Activated CD4-positive, alpha-beta T cell treated with anti-CD3 and anti-CD28 coated beads, Interleukin-2, amount 10 ng/mL, durations not matched to agents 7 days and 5 days (primary cell): ENCODE measurements around the gene RHBDD1. TPM values are rescaled to one million over a fixed set of nuclear protein-coding genes. Genes with fewer than 3 reads are reported as not detected.
A peak's percentile ranks its signal among the peaks of the same experiment; 100 is the strongest.

Experiments
- CTCF ChIA-PET: fragments of 350-600 bp; sonication (Branson Sonifier 250); formaldehyde crosslinking; loops from one replicate; lab custom pipeline; 2021; ENCODE audit warnings: antibody characterized with exemption; lab: Charles Lee
- POLR2A ChIA-PET: fragments of 350-600 bp; sonication (Branson Sonifier 250); formaldehyde crosslinking; loops from one replicate; lab custom pipeline; 2021; ENCODE audit warnings: antibody characterized with exemption; lab: Charles Lee
- DNase-seq: peaks from one replicate; pipeline ENCODE4 v3.0.0-alpha.2; 2020
- H3K27ac Mint-ChIP-seq: one replicate; pipeline ENCODE4 v1.8.0; 2021; ENCODE audit warnings: mild to moderate bottlenecking, moderate library complexity, mixed read lengths
- H3K27me3 Mint-ChIP-seq: one replicate; pipeline ENCODE4 v1.8.0; 2021; ENCODE audit warnings: mixed read lengths
- H3K36me3 Mint-ChIP-seq: one replicate; pipeline ENCODE4 v1.8.0; 2021; ENCODE audit warnings: low read depth, mixed read lengths
- H3K4me1 Mint-ChIP-seq: one replicate; pipeline ENCODE4 v1.8.0; 2021; ENCODE audit warnings: mixed read lengths
- H3K4me3 Mint-ChIP-seq: one replicate; pipeline ENCODE4 v1.8.0; 2021; ENCODE audit warnings: mild to moderate bottlenecking, moderate library complexity, mixed read lengths
- H3K9me3 Mint-ChIP-seq: one replicate; pipeline ENCODE4 v1.8.0; 2021; ENCODE audit warnings: mixed read lengths
- total RNA-seq, 2 experiments: library from RNA; stranded (reverse); gene quantifications; one replicate each; pipeline ENCODE4 v1.2.3, GENCODE V29; 2021

The RHBDD1 gene
- total RNA-seq, 2 experiments from 2014 or later: 35.5 to 45.9 TPM

GRCh38 chr2:226970362-226970761, 134.5 kb downstream of the RHBDD1 start:
- Mint-ChIP-seq H3K4me1 (peaks cover 42% of the 10 kb centered on the region), H3K27ac (peak overlapping the region; percentile 92), H3K27me3 (no peaks in the 10 kb centered on the region), H3K36me3 (peaks cover 2% of the 10 kb centered on the region), H3K9me3 (peaks cover 5% of the 10 kb centered on the region), H3K4me3 (peak overlapping the region; percentile 62)
- DNase-seq: no peak
- ChIA-PET POLR2A (interaction anchor here (0.7 kb wide), 1 partner anchor 171 kb away, joined by 4 read pairs; the partner anchor contains the start of gene IRS1), CTCF (no interaction called here)

- CTCF ChIA-PET: interaction anchor here (0.6 kb wide), 2 partner anchors 19 to 59 kb away, joined by 5 read pairs; no protein-coding TSS in a partner anchor
- peak; percentile 11 for DNase-seq
These were observed 135.2 kb downstream of the RHBDD1 start for GRCh38 chr2:226971084-226971483.

GRCh38 chr2:226971770-226972169, 135.9 kb downstream of the RHBDD1 start:
- ChIA-PET CTCF (interaction anchor here (0.6 kb wide), 2 partner anchors 19 to 59 kb away, joined by 5 read pairs; no protein-coding TSS in a partner anchor), POLR2A (no interaction called here)
- H3K27ac Mint-ChIP-seq: peak overlapping the region; percentile 92
- H3K4me1 Mint-ChIP-seq: peaks cover 42% of the 10 kb centered on the region
- peaks cover 2% of the 10 kb centered on the region for H3K36me3 Mint-ChIP-seq
- peak overlapping the region; percentile 62 for H3K4me3 Mint-ChIP-seq
- H3K9me3 Mint-ChIP-seq: peaks cover 5% of the 10 kb centered on the region
- DNase-seq: no peak
- no peaks in the 10 kb centered on the region for H3K27me3 Mint-ChIP-seq

More at GRCh38 chr2:226971084-226971483, 135.2 kb downstream of the RHBDD1 start:
- H3K36me3 Mint-ChIP-seq: peaks cover 2% of the 10 kb centered on the region
- POLR2A ChIA-PET: no interaction called here
- H3K27me3 Mint-ChIP-seq: no peaks in the 10 kb centered on the region
- peak overlapping the region; percentile 92 for H3K27ac Mint-ChIP-seq
- H3K4me3 Mint-ChIP-seq: peak overlapping the region; percentile 62
- H3K9me3 Mint-ChIP-seq: peaks cover 5% of the 10 kb centered on the region
- peaks cover 42% of the 10 kb centered on the region for H3K4me1 Mint-ChIP-seq

GRCh38 chr2:226973816-226974215, 138.0 kb downstream of the RHBDD1 start:
- no peak overlapping the region for H3K27ac Mint-ChIP-seq
- peaks cover 5% of the 10 kb centered on the region for H3K9me3 Mint-ChIP-seq
- H3K36me3 Mint-ChIP-seq: peaks cover 2% of the 10 kb centered on the region
- H3K4me1 Mint-ChIP-seq: peaks cover 57% of the 10 kb centered on the region
- H3K4me3 Mint-ChIP-seq: no peak overlapping the region
- DNase-seq: no peak
- POLR2A ChIA-PET: interaction anchor here (0.6 kb wide), 1 partner anchor 138 kb away, joined by 4 read pairs; no protein-coding TSS in a partner anchor
- H3K27me3 Mint-ChIP-seq: no peaks in the 10 kb centered on the region
- CTCF ChIA-PET: no interaction called here

- peaks cover 42% of the 10 kb centered on the region for H3K4me1 Mint-ChIP-seq
- H3K27ac Mint-ChIP-seq: no peak overlapping the region
- no peak overlapping the region for H3K4me3 Mint-ChIP-seq
- no peak for DNase-seq
- peaks cover 2% of the 10 kb centered on the region for H3K36me3 Mint-ChIP-seq
- H3K9me3 Mint-ChIP-seq: peaks cover 2% of the 10 kb centered on the region
- ChIA-PET CTCF (interaction anchor here (0.8 to 2.5 kb wide), 3 partner anchors 9 to 150 kb away, joined by 3 to 7 read pairs (median 3); no protein-coding TSS in a partner anchor), POLR2A (no interaction called here)
- H3K27me3 Mint-ChIP-seq: no peaks in the 10 kb centered on the region
These were observed 141.9 kb downstream of the RHBDD1 start for GRCh38 chr2:226977775-226978190.

- no peaks in the 10 kb centered on the region for H3K9me3 Mint-ChIP-seq
- ChIA-PET POLR2A (no interaction called here), CTCF (interaction anchor here (0.8 to 2.5 kb wide), 4 partner anchors 10 to 151 kb away, joined by 3 to 7 read pairs (median 3); no protein-coding TSS in a partner anchor)
- H3K36me3 Mint-ChIP-seq: peaks cover 2% of the 10 kb centered on the region
- no peak overlapping the region for H3K4me3 Mint-ChIP-seq
- peaks cover 39% of the 10 kb centered on the region for H3K4me1 Mint-ChIP-seq
- DNase-seq: no peak
- H3K27ac Mint-ChIP-seq: no peak overlapping the region
- H3K27me3 Mint-ChIP-seq: no peaks in the 10 kb centered on the region
These were observed 142.4 kb downstream of the RHBDD1 start for GRCh38 chr2:226978300-226978699.

GRCh38 chr2:226979004-226979403, 143.2 kb downstream of the RHBDD1 start:
- Mint-ChIP-seq H3K27me3 (no peaks in the 10 kb centered on the region), H3K4me3 (no peak overlapping the region), H3K36me3 (peaks cover 2% of the 10 kb centered on the region), H3K27ac (no peak overlapping the region), H3K9me3 (no peaks in the 10 kb centered on the region), H3K4me1 (peaks cover 39% of the 10 kb centered on the region)
- no peak for DNase-seq
- ChIA-PET POLR2A (no interaction called here), CTCF (interaction anchor here (1.0 to 2.5 kb wide), 2 partner anchors 11 to 13 kb away, joined by 3 to 7 read pairs; no protein-coding TSS in a partner anchor)

GRCh38 chr2:226981791-226982326, 146.0 kb downstream of the RHBDD1 start:
- H3K36me3 Mint-ChIP-seq: no peaks in the 10 kb centered on the region
- ChIA-PET CTCF (interaction anchor here (1.2 to 2.1 kb wide), 2 partner anchors 12 to 28 kb away, joined by 3 to 5 read pairs; no protein-coding TSS in a partner anchor), POLR2A (no interaction called here)

GRCh38 chr2:226983895-226984749, 148.3 kb downstream of the RHBDD1 start:
- peak overlapping the region; percentile 85 for H3K27ac Mint-ChIP-seq
- H3K4me3 Mint-ChIP-seq: no peak overlapping the region
- ChIA-PET POLR2A (interaction anchor here (0.5 kb wide), 1 partner anchor 148 kb away, joined by 3 read pairs; the partner anchor contains the start of gene RHBDD1), CTCF (interaction anchor here (1.5 kb wide), 1 partner anchor 181 kb away, joined by 4 read pairs; no protein-coding TSS in a partner anchor)
- no peak for DNase-seq
- H3K4me1 Mint-ChIP-seq: peaks cover 37% of the 10 kb centered on the region
- H3K36me3 Mint-ChIP-seq: no peaks in the 10 kb centered on the region
- no peaks in the 10 kb centered on the region for H3K27me3 Mint-ChIP-seq
- no peaks in the 10 kb centered on the region for H3K9me3 Mint-ChIP-seq

More at GRCh38 chr2:226981791-226982326, 146.0 kb downstream of the RHBDD1 start:
- Mint-ChIP-seq H3K27me3 (no peaks in the 10 kb centered on the region), H3K4me1 (peaks cover 55% of the 10 kb centered on the region), H3K4me3 (no peak overlapping the region), H3K27ac (no peak overlapping the region), H3K9me3 (no peaks in the 10 kb centered on the region)
- peak; percentile 12 for DNase-seq

- Mint-ChIP-seq H3K4me1 (peaks cover 37% of the 10 kb centered on the region), H3K36me3 (no peaks in the 10 kb centered on the region), H3K27ac (peak overlapping the region; percentile 85), H3K9me3 (no peaks in the 10 kb centered on the region), H3K4me3 (no peak overlapping the region), H3K27me3 (no peaks in the 10 kb centered on the region)
- DNase-seq: peak; percentile 48
- ChIA-PET CTCF (interaction anchor here (0.6 to 1.5 kb wide), 4 partner anchors 164 to 212 kb away, joined by 3 to 4 read pairs (median 4); no protein-coding TSS in a partner anchor), POLR2A (no interaction called here)
These were observed 149.1 kb downstream of the RHBDD1 start for GRCh38 chr2:226984750-226985582.

GRCh38 chr2:226985583-226985946, 149.7 kb downstream of the RHBDD1 start:
- H3K4me1 Mint-ChIP-seq: peaks cover 37% of the 10 kb centered on the region
- POLR2A ChIA-PET: no interaction called here

GRCh38 chr2:226991663-226992062, 155.8 kb downstream of the RHBDD1 start:
- H3K4me1 Mint-ChIP-seq: no peaks in the 10 kb centered on the region

More at GRCh38 chr2:226985583-226985946, 149.7 kb downstream of the RHBDD1 start:
- no peaks in the 10 kb centered on the region for H3K9me3 Mint-ChIP-seq
- no peaks in the 10 kb centered on the region for H3K36me3 Mint-ChIP-seq
- H3K27ac Mint-ChIP-seq: no peak overlapping the region
- H3K4me3 Mint-ChIP-seq: no peak overlapping the region
- no peak for DNase-seq
- CTCF ChIA-PET: interaction anchor here (0.6 to 1.2 kb wide), 3 partner anchors 164 to 213 kb away, joined by 3 to 4 read pairs (median 3); no protein-coding TSS in a partner anchor
- H3K27me3 Mint-ChIP-seq: no peaks in the 10 kb centered on the region

More at GRCh38 chr2:226991663-226992062, 155.8 kb downstream of the RHBDD1 start:
- no peak for DNase-seq
- Mint-ChIP-seq H3K27me3 (no peaks in the 10 kb centered on the region), H3K4me3 (no peak overlapping the region), H3K36me3 (peaks cover 17% of the 10 kb centered on the region), H3K27ac (no peak overlapping the region), H3K9me3 (no peaks in the 10 kb centered on the region)
- POLR2A ChIA-PET: no interaction called here
- CTCF ChIA-PET: no interaction called here
